CD14-positive monocyte (primary cell): ENCODE data around the gene BCAS1. TPM values are rescaled to one million over a fixed set of nuclear protein-coding genes. Genes with fewer than 3 reads are reported as not detected.

ENCODE experiments used
- DNase-seq, 3 donors: peaks; one replicate each; pipeline ENCODE4 v3.0.0-alpha.2; 2011 to 2022
- H2AFZ ChIP-seq: 2 replicates; pipeline ENCODE4 v1.6.0; 2012; ENCODE audit warnings: mild to moderate bottlenecking, low read depth, low read length, inconsistent platforms; ENCODE audit not compliant: insufficient read depth, poor library complexity, severe bottlenecking
- H3K27ac ChIP-seq, 2 donors: 1 replicate in 1 of 2; 2 replicates in 1 of 2; pipeline ENCODE4 v1.5.1; 2012 to 2013; ENCODE audit warnings: low read length in 2 of 2, control low read depth in 1 of 2, inconsistent platforms in 1 of 2, low read depth in 1 of 2, mild to moderate bottlenecking in 1 of 2
- H3K27me3 ChIP-seq, 2 donors: one replicate each; pipeline versions ENCODE4 v1.6.0 to v1.6.1; 2011 to 2013; ENCODE audit warnings: low read length in 2 of 2; ENCODE audit not compliant: control insufficient read depth in 2 of 2, insufficient read depth in 2 of 2
- H3K36me3 ChIP-seq, 2 donors: replicated peaks in 1 of 2; 1 replicate in 1 of 2; 2 replicates in 1 of 2; pipeline versions ENCODE4 v1.5.1 to v1.6.1; 2012 to 2013; ENCODE audit warnings: low read length in 2 of 2, control low read depth in 1 of 2, inconsistent platforms in 1 of 2, mild to moderate bottlenecking in 1 of 2; ENCODE audit not compliant: insufficient read depth in 2 of 2, control insufficient read depth in 1 of 2
- H3K4me1 ChIP-seq, 2 donors: 1 replicate in 1 of 2; 2 replicates in 1 of 2; pipeline versions ENCODE4 v1.5.1 to v1.6.1; 2012 to 2013; ENCODE audit warnings: low read length in 2 of 2, control low read depth in 1 of 2, inconsistent platforms in 1 of 2, mild to moderate bottlenecking in 1 of 2, moderate library complexity in 1 of 2; ENCODE audit not compliant: insufficient read depth in 2 of 2, control insufficient read depth in 1 of 2
- H3K4me2 ChIP-seq: replicated peaks from 2 replicates; pipeline ENCODE3; 2012; ENCODE audit warnings: low read length, moderate library complexity, mild to moderate bottlenecking; ENCODE audit not compliant: poor library complexity, severe bottlenecking; ENCODE audit errors: extremely low read depth
- H3K4me3 ChIP-seq, 3 experiments: fragments of 200-600 bp in 1 of 3; sonication (generic) in 1 of 3; replicated peaks in 1 of 3; 1 replicate in 2 of 3; 2 replicates in 1 of 3; pipeline ENCODE4 v1.5.1; 2011 to 2013; ENCODE audit warnings: low read length in 3 of 3, mild to moderate bottlenecking in 3 of 3, control low read depth in 2 of 3, low read depth in 2 of 3, inconsistent platforms in 1 of 3, moderate library complexity in 1 of 3
- H3K79me2 ChIP-seq: 2 replicates; pipeline ENCODE4 v1.6.0; 2012; ENCODE audit warnings: mild to moderate bottlenecking, control low read depth, inconsistent platforms, low read length, moderate library complexity; ENCODE audit not compliant: insufficient read depth
- H3K9ac ChIP-seq: 2 replicates; pipeline ENCODE4 v1.6.0; 2017; ENCODE audit warnings: low read length, mild to moderate bottlenecking; ENCODE audit not compliant: insufficient read depth, poor library complexity, severe bottlenecking
- H3K9me3 ChIP-seq, 2 donors: replicated peaks in 1 of 2; 1 replicate in 1 of 2; 2 replicates in 1 of 2; pipeline versions ENCODE4 v1.5.1 to v1.6.1; 2012 to 2013; ENCODE audit warnings: low read length in 2 of 2, control low read depth in 1 of 2; ENCODE audit not compliant: control insufficient read depth in 1 of 2, insufficient read depth in 1 of 2
- H4K20me1 ChIP-seq: 2 replicates; pipeline ENCODE4 v1.6.0; 2012; ENCODE audit warnings: mild to moderate bottlenecking, low read length, control low read depth, moderate library complexity; ENCODE audit not compliant: insufficient read depth
- H3K27ac Mint-ChIP-seq, 7 donors: one replicate each; pipeline ENCODE4 v1.8.0; 2020; ENCODE audit warnings: mild to moderate bottlenecking in 7 of 7, mixed read lengths in 7 of 7, moderate library complexity in 6 of 7, inconsistent platforms in 2 of 7
- H3K27me3 Mint-ChIP-seq, 3 donors: one replicate each; pipeline ENCODE4 v1.8.0; 2021 to 2022; ENCODE audit warnings: low read depth in 3 of 3, mild to moderate bottlenecking in 3 of 3, mixed read lengths in 3 of 3, moderate library complexity in 3 of 3, inconsistent platforms in 1 of 3
- H3K36me3 Mint-ChIP-seq, 2 donors: one replicate each; pipeline ENCODE4 v1.8.0; 2020; ENCODE audit warnings: mixed read lengths in 2 of 2, inconsistent platforms in 1 of 2, mild to moderate bottlenecking in 1 of 2
- H3K4me1 Mint-ChIP-seq: one replicate; pipeline ENCODE4 v1.8.0; 2020; ENCODE audit warnings: mild to moderate bottlenecking, mixed read lengths
- H3K4me3 Mint-ChIP-seq, 2 donors: one replicate each; pipeline ENCODE4 v1.8.0; 2020; ENCODE audit warnings: mild to moderate bottlenecking in 2 of 2, mixed read lengths in 2 of 2, moderate library complexity in 1 of 2
- H3K9me3 Mint-ChIP-seq, 7 donors: one replicate each; pipeline ENCODE4 v1.8.0; 2020 to 2022; ENCODE audit warnings: mixed read lengths in 7 of 7, mild to moderate bottlenecking in 6 of 7, moderate library complexity in 6 of 7, inconsistent platforms in 2 of 7
- WGBS: methylation state at CpG from one replicate; pipeline ENCODE4 v1.1.5; 2013; ENCODE audit warnings: missing lambda C conversion rate; ENCODE audit not compliant: insufficient coverage; 5-methylcytosine and 5-hydroxymethylcytosine counted together
- intact Hi-C, 2 donors: fragments of 100-400 bp; cut with micrococcal nuclease; formaldehyde crosslinking; loops; one replicate each; pipeline versions ENCODE4 v1.15.0 to v1.15.1; 2023
- polyA plus RNA-seq, 3 donors: library from polyadenylated mRNA; depleted of rRNA in 1 of 3; unstranded in 2 of 3; stranded (reverse) in 1 of 3; fragments of 300-500 nt in 2 of 3; fragments of >200 nt in 1 of 3; fragmentation: Illumina TruSeq in 2 of 3; gene quantifications; 1 replicate in 2 of 3; 2 replicates in 1 of 3; pipeline ENCODE4 v1.2.3, GENCODE V29; 2012 to 2021
- TF ChIP-seq, protein P1 (sequence below): fragments of 200-600 bp; IDR thresholded peaks from one replicate; pipeline ENCODE4 v1.8.0; 2022; ENCODE audit warnings: antibody characterized with exemption, mild to moderate bottlenecking

Gene BCAS1
- polyA plus RNA-seq, 3 donors = 0.01 to 0.02 TPM; not detected in 1

DNA sequence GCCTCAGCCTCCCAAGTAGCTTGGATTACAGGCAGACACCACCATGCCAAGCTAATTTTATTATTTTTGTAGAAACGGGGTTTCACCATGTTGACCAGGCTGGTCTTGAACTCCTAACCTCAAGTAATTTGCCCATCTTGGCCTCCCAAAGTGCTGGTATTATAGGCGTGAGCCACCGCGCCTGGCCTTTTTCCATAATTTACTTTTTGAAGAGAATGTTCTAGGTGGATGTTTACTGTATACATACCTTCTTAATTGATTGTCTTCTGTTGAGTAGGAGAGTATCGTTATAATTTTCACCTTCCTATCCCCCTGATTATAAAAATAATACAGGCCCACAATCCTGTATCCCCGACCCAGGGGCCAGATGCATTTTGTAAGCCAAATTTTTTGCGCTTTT, 174.4 kb downstream of the BCAS1 start:
- TF ChIP-seq, protein P1, sequence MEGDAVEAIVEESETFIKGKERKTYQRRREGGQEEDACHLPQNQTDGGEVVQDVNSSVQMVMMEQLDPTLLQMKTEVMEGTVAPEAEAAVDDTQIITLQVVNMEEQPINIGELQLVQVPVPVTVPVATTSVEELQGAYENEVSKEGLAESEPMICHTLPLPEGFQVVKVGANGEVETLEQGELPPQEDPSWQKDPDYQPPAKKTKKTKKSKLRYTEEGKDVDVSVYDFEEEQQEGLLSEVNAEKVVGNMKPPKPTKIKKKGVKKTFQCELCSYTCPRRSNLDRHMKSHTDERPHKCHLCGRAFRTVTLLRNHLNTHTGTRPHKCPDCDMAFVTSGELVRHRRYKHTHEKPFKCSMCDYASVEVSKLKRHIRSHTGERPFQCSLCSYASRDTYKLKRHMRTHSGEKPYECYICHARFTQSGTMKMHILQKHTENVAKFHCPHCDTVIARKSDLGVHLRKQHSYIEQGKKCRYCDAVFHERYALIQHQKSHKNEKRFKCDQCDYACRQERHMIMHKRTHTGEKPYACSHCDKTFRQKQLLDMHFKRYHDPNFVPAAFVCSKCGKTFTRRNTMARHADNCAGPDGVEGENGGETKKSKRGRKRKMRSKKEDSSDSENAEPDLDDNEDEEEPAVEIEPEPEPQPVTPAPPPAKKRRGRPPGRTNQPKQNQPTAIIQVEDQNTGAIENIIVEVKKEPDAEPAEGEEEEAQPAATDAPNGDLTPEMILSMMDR = no peak
- no peak overlapping the region for H3K4me3 ChIP-seq
- WGBS = 83% methylated on average over 1 of the region's 7 CpGs
- Mint-ChIP-seq H3K36me3 (peaks cover 0 to 1% of the 10 kb centered on the region in 2 donors), H3K27me3 (peaks cover 2 to 4% (median 4%) of the 10 kb centered on the region in 3 donors), H3K4me3 (no peak overlapping the region), H3K27ac (no peak overlapping the region), H3K9me3 (peaks cover 0 to 2% (median 0%) of the 10 kb centered on the region in 7 donors), H3K4me1 (peaks cover 35% of the 10 kb centered on the region)
- no peaks in the 10 kb centered on the region for H3K36me3 ChIP-seq
- no peak overlapping the region for H3K4me2 ChIP-seq
- no peaks in the 10 kb centered on the region for H3K27me3 ChIP-seq
- no peak for DNase-seq
- H3K9ac ChIP-seq = no peak overlapping the region
- no peak overlapping the region for H2AFZ ChIP-seq
- no peaks in the 10 kb centered on the region for H3K79me2 ChIP-seq
- H3K9me3 ChIP-seq = no peaks in the 10 kb centered on the region
- no peaks in the 10 kb centered on the region for H4K20me1 ChIP-seq
- H3K4me1 ChIP-seq = peaks cover 22 to 24% of the 10 kb centered on the region in 2 donors
- intact Hi-C loops = no loop called here
- H3K27ac ChIP-seq = no peak overlapping the region

DNA sequence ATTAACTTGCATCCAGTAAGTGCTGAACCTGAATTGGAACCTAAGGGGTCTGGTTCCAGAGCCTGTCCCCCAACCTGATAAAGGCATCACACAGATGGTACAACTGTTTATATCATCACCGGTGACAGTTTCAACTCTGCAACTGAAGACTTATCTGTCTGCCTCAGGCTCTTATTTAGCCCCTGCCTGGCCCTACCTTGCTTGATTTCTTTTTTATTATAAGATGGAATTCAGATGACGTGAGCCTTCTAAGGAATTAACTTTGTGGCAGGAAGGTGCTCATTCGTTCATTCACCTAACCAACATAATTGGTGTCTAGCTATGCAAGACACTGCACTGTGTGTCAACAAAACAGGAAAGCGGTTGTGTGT, 175.0 kb downstream of the BCAS1 start:
- intact Hi-C loops = no loop called here
- Histone ChIP-seq H3K9me3 (no peaks in the 10 kb centered on the region), H3K27me3 (no peaks in the 10 kb centered on the region), H3K4me1 (peaks cover 18% of the 10 kb centered on the region in 2 donors), H3K27ac (no peak overlapping the region), H2AFZ (no peak overlapping the region), H3K9ac (no peak overlapping the region), H4K20me1 (no peaks in the 10 kb centered on the region), H3K36me3 (no peaks in the 10 kb centered on the region), H3K79me2 (no peaks in the 10 kb centered on the region), H3K4me2 (no peak overlapping the region), H3K4me3 (no peak overlapping the region)
- Mint-ChIP-seq H3K27ac (no peak overlapping the region), H3K36me3 (peaks cover 0 to 1% of the 10 kb centered on the region in 2 donors), H3K4me1 (peaks cover 38% of the 10 kb centered on the region), H3K9me3 (peaks cover 0 to 2% (median 0%) of the 10 kb centered on the region in 7 donors), H3K27me3 (peaks cover 2 to 4% (median 4%) of the 10 kb centered on the region in 3 donors), H3K4me3 (no peak overlapping the region)
- no peak for DNase-seq
- TF ChIP-seq, protein P1 = no peak
- no CpG with 5 or more reads among the region's 4 CpGs for WGBS
